GM18511 (cell line): Measurements from ENCODE around the gene SMPD1.

Experiments
- ATAC-seq: cut with Tn5 transposase; IDR thresholded peaks from one replicate; pipeline ENCODE4 v1.9.1; 2021; ENCODE audit warnings: mild to moderate bottlenecking, moderate library complexity; ENCODE audit not compliant: unreplicated experiment

The SMPD1 gene

DNA sequence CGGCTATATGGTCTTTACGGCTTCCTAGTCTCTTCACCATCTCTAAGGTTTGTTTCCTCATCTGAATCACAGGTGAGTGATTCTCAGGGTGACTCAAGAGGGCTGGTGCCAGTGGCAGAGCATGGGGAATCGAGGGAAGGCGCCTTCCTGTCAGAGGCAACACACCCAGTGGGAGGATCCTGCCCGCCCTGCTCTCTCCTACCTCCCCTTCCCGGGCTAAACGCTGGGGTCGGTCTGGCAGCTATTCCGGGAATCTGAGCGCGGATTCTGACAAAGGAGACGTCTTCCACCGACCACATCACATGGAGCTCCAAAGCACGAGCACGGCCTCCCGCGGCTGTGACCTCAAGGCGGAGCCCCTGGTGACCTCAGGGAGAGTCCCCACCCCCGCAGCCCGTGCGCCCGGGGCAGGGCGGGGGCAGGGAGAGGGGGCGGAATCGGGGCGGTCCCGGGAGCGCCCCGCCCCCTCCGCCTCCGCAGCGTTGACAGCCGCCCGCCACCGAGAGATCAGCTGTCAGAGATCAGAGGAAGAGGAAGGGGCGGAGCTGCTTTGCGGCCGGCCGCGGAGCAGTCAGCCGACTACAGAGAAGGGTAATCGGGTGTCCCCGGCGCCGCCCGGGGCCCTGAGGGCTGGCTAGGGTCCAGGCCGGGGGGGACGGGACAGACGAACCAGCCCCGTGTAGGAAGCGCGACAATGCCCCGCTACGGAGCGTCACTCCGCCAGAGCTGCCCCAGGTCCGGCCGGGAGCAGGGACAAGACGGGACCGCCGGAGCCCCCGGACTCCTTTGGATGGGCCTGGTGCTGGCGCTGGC is at the start of gene SMPD1:
Gene SMPD1 (plus strand): TSS at position 570 of the 813 bp plus-strand sequence. CDS start 125 bp downstream, at position 695.
- peak; percentile 95 for ATAC-seq

GRCh38 chr11:6345366-6345765 is 44.9 kb upstream of the SMPD1 start:
- no peak for ATAC-seq

GRCh38 chr11:6350043-6350442 is 40.2 kb upstream of the SMPD1 start:
- no peak for ATAC-seq

DNA sequence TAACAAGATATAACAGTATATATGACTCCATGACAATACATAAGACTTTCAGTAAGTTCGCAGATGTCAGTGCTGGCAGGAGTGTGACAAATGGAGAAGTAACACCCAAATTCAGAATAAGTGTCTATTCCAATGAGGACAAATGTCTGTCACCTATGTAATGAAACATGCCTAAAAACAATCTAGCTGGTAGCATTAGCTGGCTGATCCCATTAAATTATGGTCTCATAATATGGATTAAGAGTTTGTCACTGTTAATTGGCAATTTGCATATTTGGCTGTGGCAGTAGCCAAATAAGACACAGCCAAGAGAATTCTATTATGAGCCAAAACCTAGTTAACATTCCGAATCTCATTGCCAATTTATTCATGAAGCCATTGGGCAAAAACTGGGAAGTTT is 39.8 kb upstream of the SMPD1 start:
- ATAC-seq: no peak

DNA sequence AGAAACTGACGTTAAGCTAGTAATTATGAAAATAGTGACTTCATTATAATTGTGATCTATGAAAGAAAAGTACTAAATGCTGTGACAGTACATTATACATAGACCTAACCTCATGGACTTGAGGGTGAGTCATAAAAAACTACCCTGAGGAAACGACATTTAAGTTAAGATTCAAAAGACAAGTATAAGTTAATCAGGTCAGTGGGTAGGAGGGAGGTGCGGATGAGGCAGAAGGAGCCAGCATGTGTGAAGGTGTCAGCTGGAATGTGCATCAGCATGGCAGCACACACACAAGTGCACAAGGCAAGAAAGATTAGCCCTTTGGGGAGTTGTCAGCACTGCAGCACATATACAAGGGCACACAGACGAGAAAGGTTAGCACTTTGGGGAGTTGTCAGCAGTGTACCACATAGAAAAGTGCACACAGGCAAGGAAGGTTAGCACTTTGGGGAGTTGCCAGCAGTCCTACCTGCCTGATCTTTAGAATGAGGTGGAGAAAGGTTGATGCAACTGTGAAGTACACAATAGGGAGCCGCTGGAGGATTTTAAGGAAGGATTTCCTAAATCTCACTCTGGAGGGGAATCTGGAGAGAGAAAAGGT is 38.4 kb upstream of the SMPD1 start:
- ATAC-seq: no peak

DNA sequence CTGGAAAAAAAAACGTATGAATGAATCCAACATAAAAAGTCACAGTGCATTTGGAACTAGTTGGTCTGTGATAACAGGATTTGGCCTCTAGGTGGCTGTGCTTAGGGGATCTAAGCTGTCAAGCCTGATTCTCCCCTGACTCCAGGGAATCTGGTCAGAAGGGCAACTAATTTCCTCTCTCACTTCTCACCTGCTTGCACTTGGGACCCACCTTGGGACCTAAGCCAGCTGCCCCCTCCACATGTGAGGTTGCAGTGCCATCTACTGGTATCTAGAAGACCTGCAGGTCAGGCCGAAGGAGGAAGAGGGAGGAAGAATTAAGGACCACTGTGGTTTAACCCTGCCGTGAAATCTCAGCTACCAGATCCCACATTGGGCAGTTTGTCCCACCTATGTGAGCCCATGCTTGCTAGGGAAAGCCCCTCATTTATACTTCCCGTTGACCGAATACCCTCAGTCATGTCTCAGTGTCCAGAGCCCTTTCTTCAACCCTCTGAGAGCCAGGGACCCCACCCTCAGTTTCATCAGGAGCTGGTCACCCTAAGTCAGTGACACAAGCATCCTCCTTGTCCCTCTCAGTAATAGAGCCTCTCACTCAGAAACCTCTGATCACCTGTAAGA is 36.8 kb upstream of the SMPD1 start:
- ATAC-seq: peak; percentile 83

GRCh38 chr11:6354651-6355485 is 35.4 kb upstream of the SMPD1 start:
- ATAC-seq: no peak

GRCh38 chr11:6356503-6357055 is 33.7 kb upstream of the SMPD1 start:
- no peak for ATAC-seq

DNA sequence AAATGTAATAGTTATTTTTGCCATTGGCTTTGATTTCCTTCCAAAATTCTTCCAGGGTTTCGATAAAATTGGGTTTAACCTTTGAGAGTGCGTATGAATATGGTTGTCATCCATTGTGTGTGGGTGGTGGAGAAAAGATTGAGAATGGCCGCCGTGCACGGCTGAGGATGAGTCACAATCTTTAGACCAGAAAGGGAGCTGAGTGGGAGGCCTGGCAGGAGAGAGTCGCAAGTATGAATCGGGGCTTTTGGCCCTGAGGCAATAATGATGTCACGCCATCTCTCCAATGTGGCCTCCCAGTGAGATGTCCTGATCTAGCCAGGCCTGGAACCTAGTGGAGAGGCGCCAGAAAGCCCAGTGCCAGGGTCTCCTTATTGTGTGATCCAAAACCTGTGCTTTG is 33.1 kb upstream of the SMPD1 start:
- ATAC-seq: no peak

DNA sequence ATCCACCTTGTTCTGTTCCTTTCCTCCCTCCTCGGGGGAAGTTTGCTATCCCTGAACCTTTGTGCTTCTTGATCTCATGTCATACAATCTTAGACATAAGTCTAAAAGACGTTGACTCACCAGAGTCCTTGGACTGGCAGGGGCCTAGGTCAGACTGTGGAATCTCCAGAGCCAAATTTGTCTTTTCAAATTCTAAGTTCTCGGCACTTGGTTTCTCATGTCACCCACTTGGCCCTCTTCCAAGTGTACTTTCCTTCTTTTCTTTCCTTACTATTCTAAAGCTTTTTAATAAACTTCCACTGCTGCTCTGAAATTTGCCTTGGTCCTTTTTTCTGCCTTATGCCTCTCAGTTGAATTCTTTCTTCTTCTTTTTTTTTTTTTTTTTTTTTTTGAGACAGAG is 30.1 kb upstream of the SMPD1 start:
- ATAC-seq: no peak

GRCh38 chr11:6362185-6362872 is 27.9 kb upstream of the SMPD1 start:
- ATAC-seq: no peak

DNA sequence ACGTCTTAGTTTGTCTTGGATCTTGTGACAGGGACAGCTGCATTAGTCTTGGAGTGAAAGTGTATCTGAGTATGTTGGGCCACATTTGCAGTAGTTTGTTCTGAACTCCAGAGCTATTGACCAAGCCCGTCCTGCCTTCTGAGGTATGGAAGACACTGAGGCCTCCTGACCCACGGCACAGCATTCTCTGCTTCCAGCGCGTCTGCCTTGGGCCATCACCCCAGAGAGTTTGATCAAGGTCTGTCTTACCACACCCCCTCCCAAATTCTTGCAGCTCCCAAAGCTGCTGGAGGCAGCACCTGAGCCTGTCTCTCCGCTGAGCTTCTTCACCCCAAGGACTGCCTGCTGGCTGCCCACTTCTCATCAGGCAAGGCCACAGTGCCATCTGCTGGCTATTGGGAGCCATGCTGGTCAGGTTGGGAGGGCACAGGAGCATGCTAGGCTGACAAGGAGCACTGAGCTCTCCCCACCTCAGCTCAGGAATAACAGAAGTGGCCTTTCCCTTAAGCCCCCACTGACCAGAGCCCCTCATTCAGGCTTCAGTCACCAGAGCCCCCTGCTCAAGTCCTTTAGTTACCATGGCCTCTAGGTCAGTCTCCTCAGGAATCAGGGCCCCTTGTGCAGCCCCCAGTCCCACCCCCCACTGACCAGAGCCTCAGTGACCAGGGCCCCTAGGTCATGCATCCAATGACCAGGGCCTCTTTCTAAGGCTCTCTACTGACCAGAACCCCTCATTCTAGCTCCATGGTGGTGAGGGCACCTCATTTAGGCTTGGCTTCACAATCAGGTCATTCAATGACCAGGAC is 27.2 kb upstream of the SMPD1 start:
- peak; percentile 96 for ATAC-seq

- no peak for ATAC-seq
These were observed 24.6 kb upstream of the SMPD1 start for GRCh38 chr11:6365659-6366058.

- no peak for ATAC-seq
These were observed 18.4 kb upstream of the SMPD1 start for GRCh38 chr11:6371825-6372224.

DNA sequence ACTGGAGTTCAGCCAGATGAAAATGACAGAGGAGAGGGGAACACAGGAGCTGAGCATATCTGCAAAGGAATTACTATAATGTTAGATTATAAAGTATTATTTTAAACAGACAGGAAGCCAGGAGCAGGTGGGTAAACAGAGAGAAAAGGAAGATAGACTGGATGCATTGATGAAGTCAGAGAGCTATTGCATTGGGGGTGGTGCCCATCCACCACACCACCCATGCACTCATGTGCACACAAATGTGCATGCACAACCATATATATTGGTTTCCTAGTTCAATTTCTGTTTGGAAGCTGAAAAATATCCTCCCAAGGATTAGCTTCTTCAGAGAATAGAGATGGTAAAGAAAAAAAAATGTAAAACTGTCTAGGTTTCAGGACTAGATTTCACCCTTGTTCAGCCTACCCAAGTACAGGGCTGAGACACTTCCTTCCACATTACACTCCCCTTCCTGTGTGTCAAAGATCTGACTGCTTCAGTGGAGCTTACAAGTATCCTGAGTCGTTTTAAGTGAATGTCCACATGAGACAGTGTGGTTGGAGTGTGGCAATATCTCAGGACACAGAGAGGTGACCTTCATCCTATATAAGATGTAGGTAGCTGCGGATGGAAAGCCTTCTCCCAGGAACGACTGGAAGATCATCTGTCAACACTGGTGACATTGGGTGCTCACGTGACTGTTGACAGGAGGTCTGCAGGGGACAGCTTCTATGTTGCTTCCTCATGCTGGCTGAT is 12.2 kb upstream of the SMPD1 start:
- ATAC-seq: no peak

- ATAC-seq: no peak
These were observed 11.7 kb upstream of the SMPD1 start for GRCh38 chr11:6378640-6378989.

DNA sequence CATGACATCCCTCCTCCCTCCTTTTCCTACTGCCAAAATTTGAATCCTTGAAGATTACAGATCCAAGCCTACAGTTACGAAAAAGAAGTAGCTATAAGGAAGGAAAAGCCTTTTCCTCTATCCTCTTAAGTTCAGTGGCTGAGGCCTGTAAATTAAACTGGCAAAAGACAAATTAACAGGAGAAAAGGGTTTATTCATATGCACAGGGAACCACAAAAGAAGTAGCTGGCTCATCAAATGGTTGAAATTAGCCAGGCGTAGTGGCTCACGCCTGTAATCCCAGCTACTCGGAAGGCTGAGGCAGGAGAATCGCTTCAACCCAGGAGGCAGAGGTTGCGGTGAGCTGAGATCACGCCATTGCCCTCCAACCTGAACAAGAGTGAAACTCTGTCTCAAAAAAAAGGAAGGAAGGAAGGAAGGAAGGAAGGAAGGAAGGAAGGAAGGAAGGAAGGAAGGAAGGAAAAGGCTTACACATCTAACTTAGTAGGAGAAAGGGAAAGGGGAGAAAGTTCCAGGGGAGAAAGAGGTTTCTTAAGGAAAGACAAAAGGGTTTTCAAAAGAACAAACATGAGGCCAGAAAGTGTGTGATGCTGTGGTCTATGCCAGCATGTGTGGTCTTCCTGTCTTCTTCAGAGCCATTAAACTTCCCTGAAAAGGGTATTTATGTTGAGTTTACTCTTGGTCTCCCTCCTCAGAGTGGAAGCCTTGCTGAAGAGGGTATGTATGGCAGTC is 5.1 kb upstream of the SMPD1 start:
- no peak for ATAC-seq
